Omental fat pad (tissue), 4 donors: ENCODE data around the gene FPR1. TPM values are rescaled to one million over a fixed set of nuclear protein-coding genes. Genes with fewer than 3 reads are reported as not detected.
A peak's percentile ranks its signal among the peaks of the same experiment; 100 is the strongest.
"Not testable (repeated sequence)": the region's sequence is repeated elsewhere in the genome, so short reads cannot be mapped to it uniquely, and the experiment has no call there.

Experiments
- ATAC-seq: fragments of 150-250 bp; one replicate; pipeline ENCODE4 v1.9.1; 2016; ENCODE audit warnings: mild to moderate bottlenecking, moderate library complexity; ENCODE audit not compliant: low FRiP score
- DNase-seq: peaks from one replicate; pipeline ENCODE4 v3.0.0-alpha.2; 2019; ENCODE audit warnings: low spot score
- total RNA-seq, 4 donors: library from RNA; depleted of rRNA; stranded (reverse); fragments of >200 nt; gene quantifications; one replicate each; pipeline ENCODE4 v1.1.0, GENCODE V29; 2016
- TF ChIP-seq, protein P1 (sequence below), 3 donors: fragments of 450-650 bp; IDR thresholded peaks; one replicate each; pipeline ENCODE4 v1.5.1; 2016 to 2017; ENCODE audit warnings: antibody characterized with exemption in 3 of 3, mild to moderate bottlenecking in 3 of 3, moderate library complexity in 2 of 3

The FPR1 gene
- total RNA-seq, 4 donors from 2014 or later: 15.0 to 77.5 (median 56.5) TPM

DNA sequence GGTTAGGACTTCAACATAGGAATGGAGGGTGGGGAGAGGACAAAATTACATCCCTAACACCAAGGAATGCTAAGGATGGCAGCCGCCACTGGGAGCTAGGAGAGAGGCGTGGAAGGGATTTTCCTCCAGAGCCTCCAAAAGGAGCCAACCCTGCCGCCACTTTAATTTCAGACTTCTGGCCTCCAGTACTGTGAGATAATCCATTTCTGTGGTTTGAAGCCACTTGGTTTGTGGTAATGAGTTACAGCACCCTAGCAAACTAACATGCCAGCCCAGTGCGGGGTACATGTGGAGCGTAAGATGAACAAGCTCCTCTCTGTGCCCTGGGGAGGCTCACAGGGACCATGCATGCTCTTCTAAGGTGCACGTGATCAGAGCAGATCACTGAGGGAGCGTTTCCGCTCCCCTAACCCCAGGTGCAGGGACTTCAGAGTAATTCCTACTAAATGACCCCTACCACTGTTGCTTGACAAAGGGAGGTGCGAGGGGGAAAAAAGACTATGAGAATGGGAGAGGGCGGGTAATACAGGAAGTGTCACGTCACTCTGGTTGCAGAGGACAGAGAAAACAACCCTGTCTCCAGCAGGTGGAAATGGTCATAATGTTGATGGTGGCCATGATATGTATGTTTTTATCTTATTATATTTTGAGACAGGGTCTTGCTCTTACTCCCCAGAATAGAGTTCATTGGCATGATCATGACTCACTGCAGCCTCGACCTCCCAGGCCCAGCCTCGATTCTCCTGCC, 12.0 kb downstream of the FPR1 start:
- TF ChIP-seq, protein P1, sequence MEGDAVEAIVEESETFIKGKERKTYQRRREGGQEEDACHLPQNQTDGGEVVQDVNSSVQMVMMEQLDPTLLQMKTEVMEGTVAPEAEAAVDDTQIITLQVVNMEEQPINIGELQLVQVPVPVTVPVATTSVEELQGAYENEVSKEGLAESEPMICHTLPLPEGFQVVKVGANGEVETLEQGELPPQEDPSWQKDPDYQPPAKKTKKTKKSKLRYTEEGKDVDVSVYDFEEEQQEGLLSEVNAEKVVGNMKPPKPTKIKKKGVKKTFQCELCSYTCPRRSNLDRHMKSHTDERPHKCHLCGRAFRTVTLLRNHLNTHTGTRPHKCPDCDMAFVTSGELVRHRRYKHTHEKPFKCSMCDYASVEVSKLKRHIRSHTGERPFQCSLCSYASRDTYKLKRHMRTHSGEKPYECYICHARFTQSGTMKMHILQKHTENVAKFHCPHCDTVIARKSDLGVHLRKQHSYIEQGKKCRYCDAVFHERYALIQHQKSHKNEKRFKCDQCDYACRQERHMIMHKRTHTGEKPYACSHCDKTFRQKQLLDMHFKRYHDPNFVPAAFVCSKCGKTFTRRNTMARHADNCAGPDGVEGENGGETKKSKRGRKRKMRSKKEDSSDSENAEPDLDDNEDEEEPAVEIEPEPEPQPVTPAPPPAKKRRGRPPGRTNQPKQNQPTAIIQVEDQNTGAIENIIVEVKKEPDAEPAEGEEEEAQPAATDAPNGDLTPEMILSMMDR (IDR thresholded peaks at IDR 0.05): no peak
- ATAC-seq: no peak
- DNase-seq: no peak

DNA sequence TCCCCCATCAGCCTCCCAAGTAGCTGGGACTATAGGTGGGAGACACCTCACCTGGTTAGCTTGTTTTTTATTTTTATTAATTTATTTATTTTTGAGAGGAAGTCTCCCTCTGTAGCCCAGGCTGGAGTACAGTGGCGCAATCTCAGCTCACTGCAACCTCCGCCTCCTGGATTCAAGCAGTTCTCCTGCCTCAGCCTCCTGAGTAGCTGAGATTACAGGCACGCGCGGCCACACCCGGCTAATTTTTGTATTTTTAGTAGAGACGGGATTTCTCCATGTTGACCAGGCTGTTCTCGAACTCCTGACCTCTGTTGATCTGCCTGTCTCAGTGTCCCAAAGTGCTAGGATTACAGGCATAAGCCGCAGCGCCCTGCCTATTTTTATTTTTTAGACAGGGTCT, 13.2 kb downstream of the FPR1 start:
- DNase-seq, ATAC-seq: not testable (repeated sequence)

DNA sequence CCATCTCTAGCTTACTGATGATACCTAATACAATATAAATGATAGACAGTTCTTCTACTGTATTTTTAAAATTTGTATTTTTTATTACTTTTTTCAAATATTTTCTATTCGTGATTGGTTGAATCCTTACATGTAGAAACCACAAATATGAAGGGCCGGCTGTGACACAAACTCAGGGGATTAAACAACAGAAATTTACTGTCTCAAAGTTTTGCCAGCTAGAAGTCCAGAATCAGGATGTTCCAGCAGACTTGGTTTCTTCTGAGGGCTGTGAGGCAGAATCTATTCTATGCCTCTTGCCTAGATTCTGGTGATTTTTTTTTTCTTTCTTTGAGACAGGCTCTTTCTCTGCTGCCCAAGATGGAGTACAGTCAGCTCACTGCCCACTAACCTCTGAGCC, 13.8 kb downstream of the FPR1 start:
- DNase-seq: no peak
- TF ChIP-seq, protein P1 (IDR thresholded peaks at IDR 0.05): no peak
- ATAC-seq: no peak

DNA sequence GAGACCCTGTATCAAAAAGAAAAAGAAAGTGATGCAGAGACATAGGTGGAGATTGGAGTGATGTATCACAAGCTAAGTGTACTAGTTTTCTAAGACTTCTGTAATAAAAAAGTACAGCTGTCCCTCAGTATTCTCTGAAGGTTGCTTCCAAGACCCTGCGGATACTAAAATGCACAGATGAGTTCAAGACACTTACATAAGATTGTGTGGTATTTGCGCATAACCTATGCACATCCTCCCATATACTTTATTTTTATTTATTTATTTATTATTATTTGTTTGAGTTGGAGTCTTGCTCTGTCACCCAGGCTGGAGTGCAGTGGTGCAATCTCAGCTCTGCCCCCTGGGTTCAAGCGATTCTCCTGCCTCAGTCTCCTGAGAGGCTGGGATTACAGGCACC, 14.3 kb downstream of the FPR1 start:
- TF ChIP-seq, protein P1 (IDR thresholded peaks at IDR 0.05): no peak
- ATAC-seq (no peak), DNase-seq (no peak)

DNA sequence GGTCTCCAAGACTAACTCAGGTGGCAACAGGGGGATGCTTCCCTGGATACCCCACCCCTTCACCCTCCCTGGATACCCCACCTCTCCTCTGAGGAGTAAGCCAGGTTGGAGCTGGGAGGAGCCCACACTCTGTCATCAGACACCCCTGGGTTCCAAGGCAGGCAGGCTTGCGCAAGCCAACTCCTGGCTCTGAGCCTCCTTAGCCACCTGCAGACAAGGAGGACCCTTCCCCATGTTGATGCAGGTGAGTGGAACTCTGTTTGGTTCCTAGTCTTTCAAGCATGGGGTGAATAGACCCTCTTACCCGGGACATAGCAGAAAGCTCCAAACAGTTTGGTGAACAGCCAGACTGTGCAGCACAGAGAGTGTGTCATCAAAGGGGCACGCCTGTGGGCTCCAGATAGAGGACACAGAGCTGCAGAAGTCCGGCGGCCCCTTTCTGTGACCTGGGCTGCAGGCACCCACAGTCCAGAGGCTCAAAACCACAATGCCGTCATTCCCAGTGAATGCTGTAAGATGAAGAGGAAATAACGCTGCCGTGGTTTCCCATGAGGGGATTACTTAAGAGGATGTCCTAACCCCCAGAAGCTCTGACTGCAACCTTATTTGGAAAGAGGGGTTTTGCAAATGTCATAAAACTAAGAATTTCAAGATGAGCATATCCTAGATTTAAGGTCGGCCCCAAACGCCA, 15.8 kb downstream of the FPR1 start:
- TF ChIP-seq, protein P1 (IDR thresholded peaks at IDR 0.05): no peak
- ATAC-seq (peak; percentile 31), DNase-seq (no peak)

DNA sequence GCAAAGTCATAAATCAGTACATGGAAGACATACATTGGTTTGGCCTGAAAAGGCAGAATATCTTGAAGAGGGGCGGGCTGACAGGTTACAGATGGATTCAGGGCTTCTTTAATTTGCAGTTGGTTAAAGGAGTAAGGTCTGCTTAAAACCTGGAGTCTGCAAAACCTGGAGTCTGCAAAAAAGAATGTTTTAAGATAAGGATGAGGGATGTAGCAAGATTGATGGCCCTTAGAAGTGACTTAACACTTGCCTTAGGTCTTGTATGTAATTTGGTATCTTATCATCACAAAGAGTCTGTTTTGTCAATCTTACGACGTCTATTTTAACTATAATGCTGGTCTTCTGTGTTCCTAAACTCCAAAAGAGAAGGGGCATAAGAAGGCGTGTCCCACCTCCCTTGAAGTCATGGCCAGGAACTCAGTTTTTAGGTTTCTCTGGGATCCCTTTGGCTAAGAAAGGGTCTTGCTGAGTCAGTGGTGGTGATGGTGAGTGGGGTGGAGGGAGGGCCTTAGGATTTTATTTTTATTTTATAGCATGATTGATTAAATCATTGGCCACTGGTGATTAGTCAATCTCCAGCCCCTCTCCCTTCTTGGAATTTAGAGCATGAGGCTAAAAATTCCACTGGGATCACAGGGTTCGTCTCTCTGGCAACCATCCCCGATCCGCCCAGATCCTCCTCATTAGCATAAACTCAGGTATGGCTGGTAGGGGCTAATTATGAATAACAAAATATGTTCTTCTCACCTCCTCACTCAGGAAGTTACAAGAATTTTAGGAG, 17.7 kb downstream of the FPR1 start:
- TF ChIP-seq, protein P1 (IDR thresholded peaks at IDR 0.05): no peak
- DNase-seq (no peak), ATAC-seq (peak; percentile 39)

DNA sequence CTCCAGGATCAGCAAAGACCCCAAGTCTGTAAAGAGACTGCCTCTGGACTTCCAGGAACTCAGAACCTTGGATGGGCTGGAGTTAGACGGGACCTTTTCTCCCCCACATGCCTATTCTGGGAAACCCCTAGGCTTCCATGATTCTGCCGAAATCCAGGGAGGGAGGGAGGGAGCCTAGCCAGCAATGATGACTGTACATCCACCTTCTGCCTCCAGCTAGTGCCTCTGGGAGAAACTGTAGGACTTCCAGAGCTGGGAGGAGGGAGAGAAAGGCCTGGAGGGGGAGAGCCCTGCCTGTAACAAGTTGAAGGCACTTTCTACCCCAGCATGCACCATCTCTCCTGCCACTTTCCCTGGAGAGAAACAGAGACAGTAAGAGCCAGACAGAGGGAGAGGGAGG, 21.9 kb downstream of the FPR1 start:
- ATAC-seq: peak; percentile 45
- no peak for DNase-seq
- TF ChIP-seq, protein P1 (IDR thresholded peaks at IDR 0.05): no peak
